Activated CD4-positive, alpha-beta T cell treated with anti-CD3 and anti-CD28 coated beads, Interleukin-2, amount 50 U/mL, for 24 hours (primary cell): Measurements from ENCODE around the gene KLHL40.

Experiments
- DNase-seq, 2 donors: peaks; one replicate each; pipeline ENCODE4 v3.0.0-alpha.2; 2020; ENCODE audit warnings: low read depth in 1 of 2, low spot score in 1 of 2

Gene KLHL40

DNA sequence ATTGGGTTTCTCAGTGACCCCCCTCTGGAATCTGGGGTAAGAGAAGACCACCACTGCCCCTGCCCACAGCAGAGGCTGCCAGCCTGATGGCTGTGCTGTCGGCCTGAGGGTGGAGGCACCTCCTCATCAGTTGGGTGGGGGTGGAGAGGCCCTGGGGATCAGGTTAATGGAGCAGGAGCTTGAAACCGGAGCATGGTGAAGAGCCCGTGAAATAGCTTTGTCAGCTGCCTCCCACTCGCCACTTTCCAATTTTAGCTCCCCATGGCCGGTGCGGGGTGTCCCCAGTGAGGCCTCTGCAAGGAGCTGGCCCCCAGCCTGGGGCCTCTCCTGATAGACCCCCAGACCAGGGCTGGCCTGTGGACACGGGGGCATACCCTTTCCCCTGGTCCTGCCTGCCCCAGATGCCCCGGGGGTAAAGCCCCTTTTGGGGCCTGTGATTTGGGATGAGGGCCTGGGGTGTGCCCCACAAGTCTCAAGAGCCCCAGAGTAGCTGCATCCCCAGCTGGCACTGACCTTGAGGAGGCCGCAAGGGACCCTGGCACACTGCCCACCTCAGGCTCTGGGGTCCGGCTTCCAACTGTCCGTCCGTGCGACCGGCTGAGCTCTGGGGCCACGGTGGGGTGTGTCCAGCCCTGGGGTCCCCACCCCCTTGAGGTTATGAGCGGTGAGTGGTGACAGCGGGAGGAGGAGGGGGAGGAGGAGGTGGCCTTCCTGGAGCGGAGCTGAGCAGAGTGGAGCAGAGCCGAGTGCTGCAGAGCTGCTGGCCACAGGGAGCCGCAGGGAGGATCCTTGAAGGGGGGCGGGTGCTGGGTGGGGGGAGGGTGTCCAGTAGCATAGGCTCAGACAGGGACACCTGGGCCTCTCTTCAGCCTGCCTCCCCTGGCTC, 17.0 kb downstream of the KLHL40 start, which contains the start of gene HHATL:
HHATL (minus strand) TSS at position 733 of the 886 bp plus-strand sequence. CDS start 1,972 bp downstream, outside the sequence.
- DNase-seq: no peak

DNA sequence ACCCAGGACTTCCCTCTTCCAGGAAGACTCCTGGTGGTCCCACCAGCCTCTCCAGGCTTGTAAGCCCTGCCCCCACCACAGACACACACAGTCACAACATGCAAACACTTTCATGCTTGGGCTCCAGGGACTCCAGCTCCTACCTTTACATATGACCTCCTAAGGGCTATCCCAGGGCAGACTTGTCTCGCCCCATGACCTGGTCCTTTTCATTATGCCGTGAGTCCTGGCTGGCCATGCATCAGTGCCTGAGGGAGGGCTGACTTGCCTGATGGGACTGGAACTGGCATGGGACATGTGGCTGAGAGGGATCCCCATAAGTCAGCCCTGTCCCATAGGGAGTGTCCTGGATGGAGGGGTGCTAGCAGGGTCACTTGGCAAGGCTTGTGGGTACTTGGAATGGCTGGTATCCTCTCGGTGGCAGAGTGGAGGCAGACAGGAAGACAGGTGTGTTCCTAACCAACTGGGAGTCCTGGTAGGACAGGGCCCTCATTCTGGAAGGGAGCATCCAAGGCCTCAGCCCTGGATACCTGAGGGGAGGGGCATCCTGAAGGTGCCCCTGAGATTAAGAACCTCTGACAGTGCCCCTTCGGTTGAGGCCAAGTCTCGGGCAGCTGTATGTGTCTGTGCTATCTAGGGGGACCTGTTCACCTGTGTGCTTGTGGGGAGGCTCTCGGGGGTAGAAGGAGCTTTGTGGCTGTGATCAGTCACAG, 17.8 kb downstream of the KLHL40 start:
- no peak for DNase-seq

GRCh38 chr3:42703695-42704025, 18.3 kb downstream of the KLHL40 start:
- no peak for DNase-seq

GRCh38 chr3:42704136-42704841, 19.0 kb downstream of the KLHL40 start:
- DNase-seq: no peak

- DNase-seq: no peak
Observed at GRCh38 chr3:42705058-42705767, 19.9 kb downstream of the KLHL40 start.

GRCh38 chr3:42705962-42706585, 20.7 kb downstream of the KLHL40 start:
- no peak for DNase-seq

GRCh38 chr3:42706721-42707619, 21.6 kb downstream of the KLHL40 start:
- no peak for DNase-seq

- no peak for DNase-seq
Observed at GRCh38 chr3:42707620-42708355, 22.5 kb downstream of the KLHL40 start.

- DNase-seq: no peak
Observed at GRCh38 chr3:42708611-42709151, 23.3 kb downstream of the KLHL40 start.

DNA sequence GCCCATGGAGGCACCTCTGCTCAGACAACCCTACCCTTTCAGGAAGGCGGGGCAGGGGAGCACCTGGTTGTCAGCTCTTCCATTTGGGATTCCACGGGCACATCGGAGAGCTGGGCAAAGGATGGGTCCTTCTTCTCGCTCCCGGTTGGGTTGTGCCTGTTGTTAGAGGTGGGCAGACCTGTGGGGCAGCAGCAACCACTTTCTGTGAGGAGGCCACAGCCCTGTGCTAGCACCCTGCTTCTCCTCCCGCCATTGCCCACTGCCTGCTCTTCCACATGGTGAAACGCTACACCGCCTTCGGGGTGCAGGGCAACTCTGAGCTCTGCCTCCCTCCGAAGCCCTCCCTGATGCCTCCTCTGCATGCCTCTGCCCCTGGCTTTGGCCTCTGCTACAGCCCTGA, 24.3 kb downstream of the KLHL40 start:
- no peak for DNase-seq

- no peak for DNase-seq
Observed at GRCh38 chr3:42710323-42711021, 25.1 kb downstream of the KLHL40 start.

GRCh38 chr3:42711491-42712343, 26.4 kb downstream of the KLHL40 start:
- DNase-seq: no peak

- DNase-seq: no peak
Observed at GRCh38 chr3:42712344-42712648, 27.0 kb downstream of the KLHL40 start.

DNA sequence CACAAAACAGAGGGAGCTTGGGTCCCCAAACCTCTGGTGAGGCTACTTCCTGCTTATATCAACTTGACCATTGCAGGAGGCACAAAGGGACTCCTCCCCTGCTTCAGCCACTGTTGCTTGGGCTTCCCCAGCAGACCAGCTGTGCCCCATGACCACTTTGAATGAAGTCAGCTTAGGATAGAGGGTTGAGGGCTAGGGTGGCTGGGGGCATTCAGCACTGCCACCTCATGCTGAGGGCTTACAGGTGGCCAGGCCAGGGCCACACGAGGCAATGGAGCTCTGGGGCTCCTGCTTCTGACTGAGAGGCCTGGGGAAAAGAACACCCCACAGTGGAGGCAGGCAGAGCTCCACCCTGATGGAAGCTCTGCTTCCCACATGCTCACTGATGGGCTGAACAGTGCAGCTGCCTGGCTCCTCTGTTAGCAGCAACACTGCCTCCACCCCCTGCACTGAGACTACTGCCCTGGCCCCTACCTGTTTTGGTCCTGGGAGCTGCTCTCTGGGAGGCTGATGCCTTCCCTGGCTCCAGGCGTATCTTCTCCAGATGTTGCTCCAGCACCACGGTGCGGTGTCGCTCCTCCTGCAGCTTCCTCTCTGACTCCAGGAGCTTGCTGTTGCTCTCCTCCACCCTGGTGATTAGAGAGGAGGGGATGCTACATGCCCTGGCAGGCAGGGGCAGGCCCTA, 27.5 kb downstream of the KLHL40 start:
- DNase-seq: no peak

GRCh38 chr3:42713747-42714146, 28.4 kb downstream of the KLHL40 start:
- DNase-seq: no peak

GRCh38 chr3:42714171-42714852, 29.0 kb downstream of the KLHL40 start:
- DNase-seq: no peak
